ENCODE measurements around the gene VPS33B. TPM values are rescaled to one million over a fixed set of nuclear protein-coding genes. Genes with fewer than 3 reads are reported as not detected.
A peak's percentile ranks its signal among the peaks of the same experiment; 100 is the strongest.

VPS33B gene
- total RNA-seq, 1 donor from 2014 or later: 14.3 TPM

GRCh38 chr15:90994059-90994416 is 28.4 kb downstream of the VPS33B start:
- Histone ChIP-seq H3K4me3 (peak overlapping the region; percentile 91), H3K4me1 (peaks cover 7% of the 10 kb centered on the region), H3K36me3 (peaks cover 10% of the 10 kb centered on the region), H3K9me3 (no peaks in the 10 kb centered on the region), H3K27ac (peak overlapping the region; percentile 86), H3K27me3 (no peaks in the 10 kb centered on the region)
- ATAC-seq (peak; percentile 33), DNase-seq (peak; percentile 68)
- intact Hi-C loops (cut with DNase I): no loop called here
- no peak for TF ChIP-seq CTCF (IDR thresholded peaks at IDR 0.05)

- Histone ChIP-seq H3K27me3 (no peaks in the 10 kb centered on the region), H3K36me3 (no peaks in the 10 kb centered on the region), H3K4me3 (no peak overlapping the region), H3K4me1 (peaks cover 7% of the 10 kb centered on the region), H3K27ac (no peak overlapping the region), H3K9me3 (no peaks in the 10 kb centered on the region)
- no peak for TF ChIP-seq CTCF (IDR thresholded peaks at IDR 0.05)
- no peak for ATAC-seq
- intact Hi-C loops (cut with DNase I): no loop called here
- no peak for DNase-seq
These were observed 30.7 kb downstream of the VPS33B start for GRCh38 chr15:90991587-90992285.

- Histone ChIP-seq H3K27ac (no peak overlapping the region), H3K36me3 (no peaks in the 10 kb centered on the region), H3K27me3 (no peaks in the 10 kb centered on the region), H3K4me1 (peaks cover 7% of the 10 kb centered on the region), H3K9me3 (no peaks in the 10 kb centered on the region), H3K4me3 (no peak overlapping the region)
- intact Hi-C loops (cut with DNase I): no loop called here
- ATAC-seq (no peak), DNase-seq (no peak)
- TF ChIP-seq CTCF (IDR thresholded peaks at IDR 0.05): no peak
These were observed 31.9 kb downstream of the VPS33B start for GRCh38 chr15:90990446-90990845.

- H3K36me3 ChIP-seq: no peaks in the 10 kb centered on the region
- no peaks in the 10 kb centered on the region for H3K27me3 ChIP-seq
- intact Hi-C loops (cut with DNase I): no loop called here
- H3K4me3 ChIP-seq: no peak overlapping the region
- H3K9me3 ChIP-seq: no peaks in the 10 kb centered on the region
- H3K4me1 ChIP-seq: no peaks in the 10 kb centered on the region
- DNase-seq (no peak), ATAC-seq (no peak)
- H3K27ac ChIP-seq: no peak overlapping the region
- TF ChIP-seq CTCF (IDR thresholded peaks at IDR 0.05): no peak
These were observed 33.2 kb downstream of the VPS33B start for GRCh38 chr15:90989040-90989768.

- no peak for TF ChIP-seq CTCF (IDR thresholded peaks at IDR 0.05)
- DNase-seq (no peak), ATAC-seq (no peak)
- intact Hi-C loops (cut with DNase I): no loop called here
- H3K27ac ChIP-seq: no peak overlapping the region
- no peaks in the 10 kb centered on the region for H3K4me1 ChIP-seq
- H3K27me3 ChIP-seq: no peaks in the 10 kb centered on the region
- H3K9me3 ChIP-seq: no peaks in the 10 kb centered on the region
- no peaks in the 10 kb centered on the region for H3K36me3 ChIP-seq
- no peak overlapping the region for H3K4me3 ChIP-seq
These were observed 34.1 kb downstream of the VPS33B start for GRCh38 chr15:90988296-90988695.

All from upper lobe of right lung (tissue), 1 donor.